Posterior vena cava (tissue), 2 donors: ENCODE measurements around the gene SEPTIN1. TPM values are rescaled to one million over a fixed set of nuclear protein-coding genes. Genes with fewer than 3 reads are reported as not detected.

Experiments used
- DNase-seq: peaks from one replicate; pipeline ENCODE4 v3.0.0-alpha.2; 2020; ENCODE audit warnings: low spot score
- intact Hi-C, 2 donors: fragments of 100-400 bp; cut with DNase I; formaldehyde crosslinking; loops; one replicate each; pipeline versions ENCODE4 v1.14.1 to v1.14.2; 2022 to 2023
- long read RNA-seq, 2 donors: library from polyadenylated mRNA; unstranded; transcript quantifications; one replicate each; pipeline ENCODE4 v2.0.0, GENCODE V29; 2020 to 2021
- total RNA-seq, 2 donors: library from RNA; stranded (reverse); fragmentation: NEBNext Ultra II Directional; extraction: Animal tissue kit (Norgen Biotek cat#: 25700); gene quantifications; one replicate each; pipeline ENCODE4 v1.2.1, GENCODE V29; 2021
- donor health status: DM: yes; HTN: yes; CAD: no.
- donor health status: DM: yes; HTN: yes; CAD: no.

SEPTIN1 gene, protein sequence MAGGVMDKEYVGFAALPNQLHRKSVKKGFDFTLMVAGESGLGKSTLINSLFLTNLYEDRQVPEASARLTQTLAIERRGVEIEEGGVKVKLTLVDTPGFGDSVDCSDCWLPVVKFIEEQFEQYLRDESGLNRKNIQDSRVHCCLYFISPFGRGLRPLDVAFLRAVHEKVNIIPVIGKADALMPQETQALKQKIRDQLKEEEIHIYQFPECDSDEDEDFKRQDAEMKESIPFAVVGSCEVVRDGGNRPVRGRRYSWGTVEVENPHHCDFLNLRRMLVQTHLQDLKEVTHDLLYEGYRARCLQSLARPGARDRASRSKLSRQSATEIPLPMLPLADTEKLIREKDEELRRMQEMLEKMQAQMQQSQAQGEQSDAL
- 1 to 10 TPM; 1.6 to 3.0 TPM for total RNA-seq
- long read RNA-seq, donor 1, partial matches to known transcripts, result 2 of 2 reads
- long read RNA-seq, donor 1, other reads (novel, unspliced or antisense), result 0 of 2 reads
- long read RNA-seq, donor 2, result 0 reads

DNA sequence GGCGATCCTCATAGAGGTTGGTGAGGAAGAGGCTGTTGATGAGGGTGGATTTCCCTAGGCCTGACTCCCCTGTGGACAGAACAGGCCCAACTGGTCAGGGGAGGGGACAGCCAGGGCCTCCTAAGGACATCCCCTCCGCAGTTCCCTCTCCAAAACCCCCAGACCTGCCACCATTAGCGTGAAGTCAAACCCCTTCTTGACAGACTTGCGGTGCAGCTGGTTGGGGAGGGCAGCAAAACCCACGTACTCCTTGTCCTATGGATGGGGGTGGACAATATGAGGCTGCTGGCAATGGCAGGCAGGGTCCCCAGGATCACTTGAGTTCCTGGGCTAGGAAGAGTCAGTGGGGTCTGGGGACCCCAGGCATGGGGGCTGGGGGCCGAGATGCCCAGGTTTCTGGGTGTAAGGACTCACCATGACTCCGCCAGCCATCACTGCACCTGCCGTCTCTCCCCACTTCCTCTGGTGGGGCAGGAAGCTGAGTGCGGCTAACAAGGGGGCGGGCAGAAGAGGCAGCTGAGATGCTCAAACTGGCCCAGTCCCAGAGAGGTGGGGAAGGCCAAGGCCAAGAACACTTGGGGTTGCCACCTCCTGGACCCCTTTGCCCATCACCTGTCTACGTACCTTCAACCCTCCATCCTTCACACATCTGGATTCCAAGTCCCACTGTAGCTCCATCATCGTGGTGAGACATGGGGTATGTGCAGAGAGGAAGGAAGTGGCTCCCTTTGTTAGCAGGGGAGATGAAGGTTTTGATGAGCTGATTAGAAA, at the start of gene SEPTIN1:
Gene SEPTIN1, minus strand, starts transcription at position 451 of the 771 bp plus-strand sequence. Its CDS starts 19 bp downstream, at position 432.
- DNase-seq, result no peak
- intact Hi-C loops, result no loop called here

DNA sequence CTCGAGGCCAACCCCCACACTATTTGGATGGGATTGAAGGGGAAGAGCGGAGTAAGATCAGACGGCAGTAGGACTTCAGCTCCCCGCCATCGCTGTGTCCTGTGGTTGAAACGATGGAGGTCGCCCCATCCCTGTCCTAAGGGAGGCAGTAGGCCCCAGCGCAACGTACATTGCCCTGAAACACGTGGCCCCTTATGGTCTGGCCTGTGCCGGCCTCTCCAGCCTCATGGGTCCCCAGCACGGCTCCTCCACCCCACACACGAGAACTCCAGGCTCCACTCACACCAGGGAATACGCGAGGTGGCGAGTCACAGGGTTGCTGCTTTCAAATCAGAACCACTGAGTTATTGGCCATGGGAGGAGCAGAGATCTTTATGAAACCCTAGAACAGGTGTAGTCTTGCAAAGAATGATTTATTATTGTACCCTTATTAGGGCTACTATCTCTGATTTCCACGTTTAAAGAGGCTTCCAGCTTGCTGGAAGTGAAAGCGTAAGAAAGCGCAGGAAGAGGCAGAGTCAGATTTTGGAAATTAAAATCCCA, 48.1 kb upstream of the SEPTIN1 start:
- intact Hi-C loops, result no loop called here
- no peak for DNase-seq

DNA sequence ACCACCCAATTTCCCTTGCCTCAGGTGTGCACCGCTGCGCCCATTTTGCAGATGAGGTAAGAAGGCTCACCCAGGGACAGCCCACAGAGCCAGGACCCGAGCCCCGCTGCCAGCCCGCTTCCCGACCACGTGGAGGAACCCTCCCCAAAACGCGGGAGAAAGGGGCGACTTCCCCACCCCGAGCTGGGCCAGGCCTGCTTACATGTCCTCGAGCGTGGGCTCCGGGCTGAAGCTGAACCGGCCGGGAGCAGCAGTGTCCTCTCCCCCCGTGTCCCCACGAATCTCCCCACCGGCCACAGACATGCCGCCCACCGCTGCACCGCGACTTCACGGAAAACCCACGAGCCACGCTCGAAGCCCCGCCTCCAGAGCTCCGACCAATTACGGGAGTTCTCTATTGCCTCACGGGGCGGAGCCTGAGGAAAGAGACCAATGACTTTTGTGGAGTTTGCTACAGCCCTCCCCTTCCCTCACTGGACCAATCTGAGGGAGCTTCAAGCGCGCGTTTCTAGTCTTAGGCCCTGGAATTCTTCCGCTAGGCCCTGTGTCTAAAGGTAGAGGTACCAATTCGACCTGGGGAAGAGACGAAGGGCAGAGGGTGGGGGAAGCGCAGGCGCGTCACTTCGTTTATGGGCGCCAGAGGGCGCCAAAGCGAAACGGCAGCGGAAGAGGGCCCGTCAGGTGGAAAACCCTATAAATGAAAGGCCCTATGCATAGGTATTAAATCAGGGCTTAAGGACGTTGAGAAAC, 47.5 kb upstream of the SEPTIN1 start, which contains the start of gene DCTPP1:
Gene DCTPP1, minus strand, starts transcription at position 353 of the 750 bp plus-strand sequence. Its CDS starts 50 bp downstream, at position 303.
- DNase-seq, result peak; percentile 97
- intact Hi-C loops, result no loop called here

DNA sequence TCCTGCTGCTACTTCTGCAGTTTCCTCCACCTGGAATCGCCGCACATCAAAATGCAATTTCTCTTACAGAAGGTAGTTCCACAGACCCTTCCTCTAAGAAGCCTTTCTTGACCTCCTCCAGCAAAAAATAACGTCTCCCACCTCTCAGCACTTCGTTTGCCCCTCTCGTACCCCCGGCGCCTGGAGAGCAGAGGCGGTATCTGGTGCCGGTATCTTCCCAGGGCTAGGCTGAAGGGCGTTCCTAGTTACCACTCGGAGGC, 47.0 kb upstream of the SEPTIN1 start:
- DNase-seq, result no peak
- intact Hi-C loops, result no loop called here

DNA sequence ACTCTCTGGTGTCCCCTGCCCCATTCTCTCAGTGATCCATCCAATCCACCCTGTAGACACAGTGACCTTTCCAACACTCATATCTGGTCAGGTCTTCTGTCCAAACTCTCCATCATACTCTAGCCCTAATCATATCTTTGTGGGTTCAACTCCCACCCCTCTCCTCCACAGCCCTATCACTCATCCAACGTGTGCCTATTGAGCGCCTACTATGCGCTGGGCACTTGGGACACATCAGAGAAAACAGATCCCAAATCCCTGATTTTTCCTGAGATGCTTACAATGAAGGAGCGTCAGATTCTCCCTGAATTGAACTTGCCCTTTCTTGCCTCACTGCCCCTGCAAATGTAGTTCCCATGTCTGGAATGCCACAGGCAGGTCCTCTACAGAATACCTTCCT, 45.7 kb upstream of the SEPTIN1 start:
- intact Hi-C loops, result no loop called here
- no peak for DNase-seq

DNA sequence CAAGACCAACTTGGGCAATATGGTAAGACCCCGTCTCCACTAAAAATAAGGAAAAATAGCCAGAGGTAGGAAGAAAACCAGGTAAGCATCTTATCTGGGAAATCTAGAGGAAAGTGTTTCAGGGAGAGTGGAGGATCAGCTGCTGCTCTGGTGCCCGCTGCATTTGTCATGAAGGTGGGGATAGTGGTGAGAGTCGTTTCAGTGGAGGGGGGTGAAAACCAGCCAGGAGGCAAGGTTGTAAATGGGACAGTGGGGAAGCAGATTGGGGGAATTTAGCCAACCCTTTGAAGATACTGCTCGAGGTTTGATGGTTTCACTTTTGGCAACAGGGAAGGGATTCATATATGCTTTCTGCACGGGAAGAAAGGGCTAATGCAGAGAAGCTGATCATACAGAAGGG, 38.6 kb upstream of the SEPTIN1 start:
- intact Hi-C loops, result no loop called here
- DNase-seq, result no peak

DNA sequence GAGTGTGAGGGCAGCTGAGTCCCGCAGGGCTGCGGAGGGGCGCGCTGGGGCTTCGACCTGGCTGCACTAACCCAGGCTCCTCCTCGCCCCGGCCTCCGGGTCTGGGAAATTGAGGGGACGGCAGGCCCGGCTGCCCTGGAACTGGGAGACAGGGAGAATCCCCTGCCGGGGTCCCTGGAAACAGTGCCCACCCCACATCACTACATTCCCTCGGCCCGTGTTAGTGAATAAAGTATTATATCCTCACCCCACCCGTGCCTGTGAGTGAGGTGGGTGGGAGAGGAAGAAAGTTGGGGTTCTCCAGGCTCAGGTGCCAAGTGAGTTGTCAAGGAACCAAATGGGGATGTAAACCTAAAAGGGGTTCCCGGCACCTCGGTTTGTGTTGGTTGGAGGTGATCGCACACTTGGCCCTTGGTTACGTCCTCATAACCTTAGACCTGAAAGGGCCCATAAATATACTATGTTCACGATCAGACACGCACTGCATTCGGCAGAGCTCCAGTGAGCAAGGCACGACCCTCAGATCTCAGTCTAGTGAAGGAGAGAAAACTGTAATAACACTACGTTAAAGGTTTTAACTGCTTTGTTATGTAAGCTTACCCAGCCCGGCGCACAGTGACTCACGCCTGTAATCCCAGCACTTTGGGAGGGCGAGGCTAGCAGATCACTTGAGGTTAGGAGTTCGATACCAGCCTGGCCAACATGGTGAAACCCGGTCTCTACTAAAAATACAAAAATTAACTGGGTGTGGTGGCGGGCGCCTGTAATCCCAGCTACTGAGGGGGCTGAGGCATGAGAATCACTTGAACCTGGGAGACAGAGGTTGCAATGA, 36.2 kb upstream of the SEPTIN1 start:
- intact Hi-C loops, result no loop called here
- no peak for DNase-seq

DNA sequence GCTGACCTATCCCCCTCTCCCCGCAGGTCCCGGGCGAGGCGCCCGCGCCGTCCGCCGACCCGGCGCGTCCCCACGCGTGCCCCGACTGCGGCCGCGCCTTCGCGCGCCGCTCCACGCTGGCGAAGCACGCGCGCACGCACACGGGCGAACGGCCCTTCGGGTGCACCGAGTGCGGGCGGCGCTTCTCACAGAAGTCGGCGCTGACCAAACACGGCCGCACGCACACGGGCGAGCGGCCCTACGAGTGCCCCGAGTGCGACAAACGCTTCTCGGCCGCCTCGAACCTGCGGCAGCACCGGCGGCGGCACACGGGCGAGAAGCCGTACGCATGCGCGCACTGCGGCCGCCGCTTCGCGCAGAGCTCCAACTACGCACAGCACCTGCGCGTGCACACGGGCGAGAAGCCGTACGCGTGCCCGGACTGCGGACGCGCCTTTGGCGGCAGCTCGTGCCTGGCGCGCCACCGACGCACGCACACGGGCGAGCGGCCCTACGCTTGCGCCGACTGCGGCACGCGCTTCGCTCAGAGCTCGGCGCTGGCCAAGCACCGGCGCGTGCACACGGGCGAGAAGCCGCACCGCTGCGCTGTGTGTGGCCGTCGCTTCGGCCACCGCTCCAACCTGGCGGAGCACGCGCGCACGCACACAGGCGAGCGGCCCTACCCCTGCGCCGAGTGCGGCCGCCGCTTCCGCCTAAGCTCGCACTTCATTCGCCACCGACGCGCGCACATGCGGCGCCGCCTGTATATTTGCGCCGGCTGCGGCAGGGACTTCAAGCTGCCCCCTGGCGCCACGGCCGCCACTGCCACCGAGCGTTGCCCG, 35.4 kb upstream of the SEPTIN1 start:
- peak; percentile 95 for DNase-seq

DNA sequence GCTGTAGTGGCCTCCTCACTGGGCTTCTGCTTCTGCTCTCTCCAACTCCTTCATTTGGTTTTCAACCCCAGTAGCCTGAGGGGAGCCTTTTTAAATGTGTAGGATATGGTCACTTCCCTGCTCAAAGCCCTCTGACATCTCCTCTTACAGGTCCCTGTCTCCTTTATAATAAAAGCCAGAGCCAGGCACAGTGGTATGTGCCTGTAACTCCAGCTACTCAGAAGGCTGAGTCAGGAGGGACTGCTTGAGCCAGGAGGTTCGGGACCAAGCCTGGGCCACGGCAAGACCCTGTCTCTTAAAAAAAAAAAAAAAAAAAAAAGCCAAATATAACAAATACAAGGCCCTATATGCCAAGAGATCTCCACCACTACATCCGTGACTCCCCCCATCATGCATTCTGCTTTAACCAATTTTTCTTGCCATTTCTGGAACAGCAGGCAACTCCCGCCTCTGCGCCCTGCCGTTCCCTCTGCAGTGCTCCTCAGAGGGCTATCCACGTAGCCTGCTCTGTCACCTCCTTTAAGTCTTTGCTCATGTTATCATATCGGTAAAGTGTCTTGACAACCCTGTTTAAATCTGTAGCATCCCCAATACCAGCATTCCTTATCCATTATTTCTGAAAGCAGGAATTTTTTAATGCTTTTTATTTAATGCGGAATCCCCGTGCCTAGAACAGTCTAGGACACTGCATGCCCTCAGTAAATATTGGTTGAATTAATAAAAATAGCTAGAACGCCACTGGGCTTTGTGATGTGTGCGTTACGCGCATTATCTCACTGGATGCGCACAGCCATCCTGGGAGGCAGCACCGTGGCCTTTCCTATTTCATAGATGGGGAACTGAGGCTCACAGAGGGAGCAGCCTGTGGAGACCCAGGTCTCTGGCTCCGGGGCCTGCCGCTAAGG, 34.5 kb upstream of the SEPTIN1 start:
- DNase-seq, result no peak
- intact Hi-C loops, result no loop called here

More for the DNA sequence above, 35.4 kb upstream of the SEPTIN1 start:
- intact Hi-C loops, result no loop called here

DNA sequence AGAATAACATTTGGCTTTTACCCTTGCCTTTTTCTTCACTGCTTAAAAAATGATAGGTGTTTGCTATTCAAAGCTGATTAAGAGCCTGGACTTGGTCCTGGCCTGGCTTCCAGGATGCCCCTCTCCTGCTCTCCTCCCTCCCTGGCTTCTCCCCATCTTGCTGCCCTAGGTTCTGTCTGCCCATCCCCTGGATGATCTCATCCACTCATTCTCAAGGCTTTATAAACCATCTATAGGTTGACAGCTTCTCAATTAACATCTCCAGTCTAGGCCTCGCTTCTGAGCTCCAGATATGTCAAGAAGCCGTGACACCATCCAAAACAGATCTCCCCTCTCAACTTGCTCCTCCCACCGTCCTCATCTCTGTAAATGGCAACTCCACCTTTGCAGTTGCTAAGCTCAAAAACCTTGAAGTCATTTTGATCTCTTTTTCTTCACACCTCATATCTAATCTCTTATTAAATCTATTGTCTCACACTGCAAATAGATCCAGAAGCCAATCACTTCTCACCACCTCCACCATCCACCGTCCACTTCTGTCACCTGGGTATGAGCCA, 33.8 kb upstream of the SEPTIN1 start:
- intact Hi-C loops, result no loop called here
- no peak for DNase-seq

DNA sequence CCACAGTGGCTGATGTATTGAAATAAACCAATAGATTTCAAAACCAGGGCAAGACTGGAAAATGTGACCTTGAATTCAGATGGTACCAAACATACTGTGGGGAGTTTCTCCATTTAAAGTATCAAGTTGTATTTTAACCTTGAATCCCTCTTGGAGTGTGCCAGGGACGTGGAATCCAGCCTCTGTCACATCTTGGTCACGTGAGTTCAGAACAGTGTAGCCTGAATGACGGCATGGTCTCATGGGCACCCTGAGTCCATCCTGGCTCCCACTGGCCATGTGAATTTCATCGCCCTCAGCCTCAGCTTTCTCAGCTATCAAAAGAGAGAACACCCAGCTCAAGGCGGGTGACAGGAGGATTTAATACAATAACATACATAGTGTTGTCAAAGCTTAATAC, 31.8 kb upstream of the SEPTIN1 start:
- intact Hi-C loops, result no loop called here
- no peak for DNase-seq

DNA sequence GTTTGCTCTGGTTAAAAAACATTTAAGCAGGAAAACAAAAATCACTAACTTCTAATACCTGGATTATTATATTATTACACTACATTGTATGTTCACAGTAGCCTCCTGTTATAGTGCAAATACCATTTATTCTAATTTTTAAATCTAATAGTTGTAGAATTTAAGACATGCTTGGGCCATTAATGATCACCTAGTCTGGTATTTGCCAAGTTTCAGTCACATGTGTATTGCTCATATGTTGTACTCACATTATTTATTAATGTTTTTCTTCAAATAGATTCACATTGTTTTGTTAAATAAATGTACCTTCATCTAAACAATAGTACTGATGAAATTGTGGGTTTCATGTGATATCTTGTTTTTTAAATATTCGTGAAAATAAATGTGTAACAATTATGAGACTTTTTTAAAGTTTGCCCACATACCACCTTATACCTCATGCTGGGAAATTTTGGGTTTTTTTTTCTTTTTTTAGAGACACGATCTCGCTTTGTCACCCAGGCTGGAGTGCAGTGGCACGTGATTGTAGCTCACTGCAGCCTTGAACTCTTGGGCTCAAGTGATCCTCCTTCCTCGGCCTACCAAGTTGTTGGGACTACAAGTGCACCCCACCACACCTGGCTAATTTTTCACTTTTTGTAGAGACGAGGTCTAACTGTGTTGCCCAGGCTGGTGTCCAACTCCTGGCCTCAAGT, 30.9 kb upstream of the SEPTIN1 start:
- intact Hi-C loops, result no loop called here
- no peak for DNase-seq

DNA sequence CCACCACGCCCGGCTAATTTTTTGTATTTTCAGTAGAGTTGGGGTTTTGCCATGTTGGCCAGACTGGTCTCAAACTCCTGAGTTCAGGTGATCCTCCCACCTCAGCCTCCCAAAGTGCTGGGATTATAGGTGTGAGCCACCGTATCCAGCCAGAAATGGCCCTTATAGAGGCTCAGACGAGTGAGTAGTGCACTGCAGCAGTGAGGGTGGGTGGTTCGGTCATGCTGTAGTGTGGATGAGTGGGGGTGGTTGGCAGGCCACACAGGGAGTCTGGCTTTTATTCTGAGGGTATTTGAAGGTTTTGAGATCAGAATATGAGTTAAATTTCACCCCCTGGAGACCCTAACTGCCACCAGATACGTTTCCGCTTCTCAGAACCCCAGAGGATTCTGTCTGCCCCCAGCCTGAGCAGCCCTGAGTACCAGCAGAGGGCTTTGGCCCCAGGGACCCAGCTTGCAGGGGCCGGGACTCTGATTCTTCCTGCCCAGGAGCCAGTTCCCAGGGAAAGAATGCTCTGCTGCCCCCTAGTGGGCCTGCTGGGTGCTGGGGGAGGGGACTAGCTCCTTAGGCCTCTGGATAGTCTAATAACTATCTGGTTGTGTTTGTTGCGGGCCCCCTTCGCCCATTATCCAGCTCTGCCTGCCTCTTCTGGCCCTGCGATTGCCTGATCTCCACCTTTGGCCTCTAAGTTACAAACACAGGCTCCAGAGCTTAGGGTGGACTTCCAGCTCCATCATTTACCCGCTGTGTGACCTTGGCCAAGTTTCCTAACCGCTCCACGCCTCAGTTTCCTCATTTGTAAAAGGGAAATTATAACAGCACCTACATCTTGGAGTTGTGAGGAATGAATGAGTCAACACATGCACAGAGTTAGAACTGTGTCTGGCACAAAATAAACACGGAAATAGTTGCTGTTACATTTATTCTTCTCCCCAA, 27.0 kb upstream of the SEPTIN1 start:
- DNase-seq, result peak; percentile 97
- intact Hi-C loops, result no loop called here

DNA sequence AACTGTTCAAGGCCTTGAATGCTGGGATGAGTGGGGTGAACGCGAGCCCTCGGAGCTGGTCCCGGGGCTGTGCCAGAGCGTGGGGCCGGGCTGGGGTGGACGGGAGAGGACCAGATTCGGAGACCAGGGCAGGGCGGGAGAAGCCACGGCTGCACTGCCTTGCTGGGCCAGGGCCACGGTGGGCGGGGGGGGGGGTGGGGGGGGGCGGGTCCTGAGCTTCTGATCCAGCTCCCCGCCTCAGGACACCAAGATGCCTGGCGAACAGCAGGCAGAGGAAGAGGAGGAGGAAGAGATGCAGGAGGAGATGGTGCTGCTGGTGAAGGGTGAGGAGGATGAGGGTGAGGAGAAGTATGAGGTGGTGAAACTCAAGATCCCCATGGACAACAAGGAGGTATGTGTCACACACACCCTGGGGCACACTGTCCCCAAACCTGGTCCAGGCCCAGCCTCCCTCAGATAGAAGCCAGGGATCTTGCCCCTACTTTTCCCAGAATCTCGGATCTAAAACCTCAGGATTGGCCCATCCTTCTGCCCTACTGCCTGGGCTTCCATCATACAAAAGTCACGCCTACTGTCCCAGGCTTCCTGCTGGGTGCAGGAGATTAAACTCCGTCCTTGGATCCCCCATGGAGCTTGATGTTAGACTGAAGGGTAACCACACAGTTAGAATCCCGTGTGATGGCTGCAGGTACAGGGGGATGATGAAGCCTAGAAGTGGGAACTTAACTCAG, 25.6 kb upstream of the SEPTIN1 start:
- DNase-seq, result no peak
- intact Hi-C loops, result loop anchor here in 1 of 2 donors (1.0 kb wide), 1 partner anchor 45 kb away; no protein-coding TSS in a partner anchor
